ENCODE measurements around the gene TEX13C. TPM values are rescaled to one million over a fixed set of nuclear protein-coding genes. Genes with fewer than 3 reads are reported as not detected.

TEX13C gene
- polyA plus RNA-seq, 1 experiment: not detected

DNA sequence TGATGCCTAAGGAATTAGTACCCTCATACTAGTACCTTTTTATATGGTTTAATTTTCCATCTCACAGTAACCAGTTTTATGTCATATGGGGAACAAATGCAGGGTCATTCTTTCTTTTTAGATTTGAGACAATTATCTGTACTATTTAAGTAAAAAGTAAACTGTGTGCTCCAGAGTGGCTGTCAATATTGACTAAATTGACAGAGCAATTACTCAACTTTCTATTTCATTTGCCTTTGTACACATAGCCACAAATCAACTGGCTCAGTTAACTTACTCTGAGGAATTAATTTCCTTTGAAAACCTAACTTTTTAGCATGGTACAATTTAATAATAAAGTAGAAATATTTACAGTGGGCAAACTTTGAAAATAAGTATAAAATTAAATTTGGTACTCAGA lies 28.5 kb upstream of the TEX13C start:
- Histone ChIP-seq H3K4me3 (ENCODE audit: low read depth, low read length) (no peak overlapping the region), H3K27me3 (ENCODE audit: control insufficient read depth, insufficient read depth, low read length) (no peaks in the 10 kb centered on the region), H3K36me3 (ENCODE audit: control insufficient read depth, insufficient read depth, low read length) (no peaks in the 10 kb centered on the region)
- TF ChIP-seq, protein P1, sequence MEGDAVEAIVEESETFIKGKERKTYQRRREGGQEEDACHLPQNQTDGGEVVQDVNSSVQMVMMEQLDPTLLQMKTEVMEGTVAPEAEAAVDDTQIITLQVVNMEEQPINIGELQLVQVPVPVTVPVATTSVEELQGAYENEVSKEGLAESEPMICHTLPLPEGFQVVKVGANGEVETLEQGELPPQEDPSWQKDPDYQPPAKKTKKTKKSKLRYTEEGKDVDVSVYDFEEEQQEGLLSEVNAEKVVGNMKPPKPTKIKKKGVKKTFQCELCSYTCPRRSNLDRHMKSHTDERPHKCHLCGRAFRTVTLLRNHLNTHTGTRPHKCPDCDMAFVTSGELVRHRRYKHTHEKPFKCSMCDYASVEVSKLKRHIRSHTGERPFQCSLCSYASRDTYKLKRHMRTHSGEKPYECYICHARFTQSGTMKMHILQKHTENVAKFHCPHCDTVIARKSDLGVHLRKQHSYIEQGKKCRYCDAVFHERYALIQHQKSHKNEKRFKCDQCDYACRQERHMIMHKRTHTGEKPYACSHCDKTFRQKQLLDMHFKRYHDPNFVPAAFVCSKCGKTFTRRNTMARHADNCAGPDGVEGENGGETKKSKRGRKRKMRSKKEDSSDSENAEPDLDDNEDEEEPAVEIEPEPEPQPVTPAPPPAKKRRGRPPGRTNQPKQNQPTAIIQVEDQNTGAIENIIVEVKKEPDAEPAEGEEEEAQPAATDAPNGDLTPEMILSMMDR (IDR thresholded peaks at IDR 0.05; ENCODE audit: insufficient read depth, low read depth, low read length): no peak
- ChIA-PET POLR2A (no interaction called here), CTCF (no interaction called here)
- DNase-seq (ENCODE audit: low read depth): no peak

DNA sequence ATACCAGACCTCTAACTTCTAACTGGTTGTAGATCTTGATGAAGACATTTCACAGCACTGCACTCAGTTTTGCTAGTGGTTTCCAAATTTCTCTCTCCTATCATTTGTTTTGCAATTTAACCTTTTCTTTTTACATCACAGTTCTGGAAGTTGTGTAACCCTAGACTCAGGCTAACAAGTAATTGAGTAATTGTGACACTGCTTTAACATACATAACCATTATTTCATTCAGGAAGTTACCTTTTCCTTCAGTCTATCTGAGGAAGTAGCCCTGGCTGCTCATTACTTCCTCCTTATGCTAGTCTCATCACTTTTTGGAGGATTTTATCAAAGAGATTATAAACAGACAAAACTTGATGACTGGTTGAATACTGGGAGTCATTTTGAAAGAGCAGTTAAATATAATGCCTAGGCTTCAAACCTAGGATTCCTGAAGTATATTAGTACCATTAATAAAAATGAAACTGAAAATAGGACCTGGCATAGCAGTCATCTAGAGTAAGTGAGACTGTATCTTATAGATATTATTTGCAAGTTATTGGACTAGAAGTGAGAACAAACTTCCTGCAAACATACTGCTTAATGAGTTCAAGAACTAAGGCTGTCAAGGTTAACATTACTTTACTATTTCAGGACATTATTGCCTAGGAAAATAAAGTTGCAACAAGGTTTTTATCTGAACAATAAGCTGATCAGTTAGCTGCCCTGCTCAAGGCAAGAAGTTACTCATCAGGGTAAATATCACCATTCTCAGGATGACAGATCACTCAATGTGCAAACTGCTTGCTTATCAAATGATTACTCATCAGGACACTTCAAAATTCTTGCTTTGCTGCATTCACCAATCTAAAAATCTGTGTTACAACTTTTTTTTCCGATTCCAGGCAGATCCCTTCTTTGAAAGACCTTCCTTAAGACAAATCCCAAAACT lies 25.6 kb upstream of the TEX13C start:
- TF ChIP-seq, protein P1 (IDR thresholded peaks at IDR 0.05; ENCODE audit: insufficient read depth, low read depth, low read length): no peak
- Histone ChIP-seq H3K4me3 (ENCODE audit: low read depth, low read length) (no peak overlapping the region), H3K36me3 (ENCODE audit: control insufficient read depth, insufficient read depth, low read length) (no peaks in the 10 kb centered on the region), H3K27me3 (ENCODE audit: control insufficient read depth, insufficient read depth, low read length) (no peaks in the 10 kb centered on the region)
- no peak for DNase-seq (ENCODE audit: low read depth)
- POLR2A ChIA-PET: no interaction called here
- CTCF ChIA-PET: no interaction called here

DNA sequence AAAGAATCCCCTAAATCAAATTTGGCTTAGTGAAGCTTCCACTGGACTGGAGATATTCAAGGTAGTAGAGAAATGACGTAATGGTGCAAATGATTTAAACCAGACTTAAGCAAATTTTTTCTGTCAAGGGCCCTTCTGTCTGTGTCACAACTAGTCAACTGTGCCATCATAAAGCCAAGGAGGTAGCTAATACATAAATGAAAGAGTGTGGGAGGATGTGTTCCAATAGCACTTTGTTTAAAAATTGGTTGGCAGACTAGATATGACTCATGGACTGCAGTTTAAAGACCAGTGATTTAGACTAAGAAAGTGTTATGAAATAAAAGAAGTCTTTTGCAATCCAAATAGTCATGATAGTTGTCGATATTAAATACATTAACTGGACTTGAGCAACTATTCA lies 24.3 kb upstream of the TEX13C start:
- ChIA-PET CTCF (no interaction called here), POLR2A (no interaction called here)
- DNase-seq (ENCODE audit: low read depth): no peak
- Histone ChIP-seq H3K27me3 (ENCODE audit: control insufficient read depth, insufficient read depth, low read length) (no peaks in the 10 kb centered on the region), H3K4me3 (ENCODE audit: low read depth, low read length) (no peak overlapping the region), H3K36me3 (ENCODE audit: control insufficient read depth, insufficient read depth, low read length) (no peaks in the 10 kb centered on the region)
- TF ChIP-seq, protein P1 (IDR thresholded peaks at IDR 0.05; ENCODE audit: insufficient read depth, low read depth, low read length): no peak

DNA sequence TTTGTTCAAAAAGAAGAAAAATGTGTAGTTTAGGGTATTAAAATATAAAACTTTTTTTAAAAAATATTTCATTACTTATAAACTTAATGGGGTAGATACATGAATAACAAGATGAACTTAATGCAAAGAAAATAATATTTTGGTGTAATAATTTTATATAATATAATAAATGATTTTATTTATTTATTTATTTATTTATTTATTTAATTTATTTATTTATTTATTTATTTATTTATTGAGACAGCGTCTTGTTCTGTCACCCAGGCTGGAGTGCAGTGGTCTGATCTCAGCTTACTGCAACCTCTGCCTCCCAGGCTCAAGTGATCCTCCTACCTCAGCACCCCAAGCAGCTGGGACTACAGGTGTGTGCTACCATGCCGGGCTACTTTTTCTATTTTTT lies 20.8 kb upstream of the TEX13C start:
- TF ChIP-seq, protein P1 (IDR thresholded peaks at IDR 0.05; ENCODE audit: insufficient read depth, low read depth, low read length): no peak
- H3K4me3 ChIP-seq (ENCODE audit: low read depth, low read length): no peak overlapping the region
- ChIA-PET CTCF (interaction anchor here (0.7 kb wide), 1 partner anchor 515 kb away, joined by 3 read pairs; no protein-coding TSS in a partner anchor), POLR2A (no interaction called here)
- no peak for DNase-seq (ENCODE audit: low read depth)
- no peaks in the 10 kb centered on the region for H3K36me3 ChIP-seq (ENCODE audit: control insufficient read depth, insufficient read depth, low read length)
- H3K27me3 ChIP-seq (ENCODE audit: control insufficient read depth, insufficient read depth, low read length): no peaks in the 10 kb centered on the region

DNA sequence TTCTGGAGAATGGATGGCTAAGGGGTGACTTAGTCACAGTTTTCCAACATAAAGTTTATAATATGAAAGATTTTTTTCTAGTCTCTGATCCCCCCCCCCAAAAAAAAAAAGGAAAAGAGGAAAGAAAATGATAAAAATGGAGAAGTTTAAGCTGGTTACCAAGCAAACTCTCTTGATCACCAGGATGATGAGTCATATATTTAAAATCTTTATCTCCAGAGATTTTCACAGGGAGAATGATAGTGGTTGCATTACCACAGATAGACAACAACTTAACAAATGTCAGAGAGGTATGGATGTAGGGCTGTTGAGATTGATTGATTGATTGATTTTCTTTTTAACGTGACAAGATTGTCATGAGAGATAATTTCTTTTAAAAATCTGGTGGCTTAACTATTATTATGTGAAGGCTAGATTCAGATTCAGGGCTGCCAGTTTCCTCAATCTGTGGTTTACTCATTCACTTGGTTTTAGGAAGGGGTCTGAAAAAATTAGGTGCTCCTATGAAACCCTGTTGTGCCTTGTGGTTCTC lies 13.3 kb upstream of the TEX13C start:
- no peaks in the 10 kb centered on the region for H3K36me3 ChIP-seq (ENCODE audit: control insufficient read depth, insufficient read depth, low read length)
- TF ChIP-seq, protein P1 (IDR thresholded peaks at IDR 0.05; ENCODE audit: insufficient read depth, low read depth, low read length): no peak
- CTCF ChIA-PET: no interaction called here
- no peak for DNase-seq (ENCODE audit: low read depth)
- H3K27me3 ChIP-seq (ENCODE audit: control insufficient read depth, insufficient read depth, low read length): no peaks in the 10 kb centered on the region
- POLR2A ChIA-PET: no interaction called here
- no peak overlapping the region for H3K4me3 ChIP-seq (ENCODE audit: low read depth, low read length)
